Adrenal gland (tissue), 12 donors: ENCODE data around the gene MMEL1. TPM values are rescaled to one million over a fixed set of nuclear protein-coding genes. Genes with fewer than 3 reads are reported as not detected.
"Not testable (repeated sequence)": the region's sequence is repeated elsewhere in the genome, so short reads cannot be mapped to it uniquely, and the experiment has no call there.

Experiments
- DNase-seq, 7 donors: peaks; one replicate each; pipeline ENCODE4 v3.0.0-alpha.2; 2019 to 2020
- H3K27ac ChIP-seq, 5 donors: fragments of 200-600 bp; sonication (generic) in 4 of 5; 1 replicate in 3 of 5; 2 replicates in 2 of 5; pipeline versions ENCODE4 v1.5.1 to v1.8.0; 2016 to 2020; ENCODE audit warnings: mild to moderate bottlenecking in 1 of 5
- H3K27me3 ChIP-seq: fragments of 200-600 bp; 2 replicates; pipeline ENCODE4 v1.8.0; 2021
- H3K36me3 ChIP-seq, 2 donors: fragments of 200-600 bp; replicated peaks in 1 of 2; 1 replicate in 1 of 2; 2 replicates in 1 of 2; pipeline versions ENCODE4 v1.5.1 to v1.8.0; 2018 to 2022
- H3K4me1 ChIP-seq, 2 donors: fragments of 200-600 bp; replicated peaks in 1 of 2; 1 replicate in 1 of 2; 2 replicates in 1 of 2; pipeline versions ENCODE4 v1.5.1 to v1.8.0; 2018 to 2021
- H3K4me3 ChIP-seq, 4 donors: fragments of 200-600 bp; sonication (generic) in 3 of 4; one replicate each; pipeline ENCODE4 v1.5.1; 2016 to 2018
- H3K9me3 ChIP-seq, 3 donors: fragments of 200-600 bp; sonication (generic) in 1 of 3; replicated peaks in 1 of 3; 1 replicate in 2 of 3; 2 replicates in 1 of 3; pipeline versions ENCODE4 v1.5.1 to v1.8.0; 2016 to 2021
- POLR2A ChIP-seq, 2 donors: fragments of 450-650 bp; IDR thresholded peaks; one replicate each; pipeline ENCODE4 v1.6.1; 2017; ENCODE audit warnings: antibody characterized with exemption in 2 of 2, mild to moderate bottlenecking in 2 of 2, moderate library complexity in 1 of 2
- WGBS, 4 donors: extraction: QIAGEN DNeasy Blood & Tissue Kit in 2 of 4; methylation state at CpG; one replicate each; pipeline versions ENCODE4 v1.1.5 to v1.1.7; 2013 to 2017; 5-methylcytosine and 5-hydroxymethylcytosine counted together
- intact Hi-C, 2 donors: fragments of 100-400 bp; cut with DNase I; formaldehyde crosslinking; loops; one replicate each; pipeline versions ENCODE4 v1.14.1 to v1.15.0; 2022 to 2023
- polyA plus RNA-seq, 3 donors: library from polyadenylated mRNA; stranded (reverse); fragments of 200-250 nt in 2 of 3; fragments of 350-450 nt in 1 of 3; fragmentation: Illumina TruSeq in 1 of 3; extraction: RNeasy Lipid Tissue Mini Kit (QIAGEN cat#74804) in 1 of 3; gene quantifications; one replicate each; pipeline ENCODE4 v1.2.3, GENCODE V29; 2013 to 2014
- total RNA-seq, 9 donors: library from RNA; depleted of rRNA in 4 of 9; stranded (reverse); fragments of >200 nt in 4 of 9; fragments of 120-200 nt in 1 of 9; fragmentation: NEBNext Ultra II Directional in 1 of 9; extraction: Animal tissue kit (Norgen Biotek cat#: 25700) in 1 of 9; gene quantifications; one replicate each; pipeline versions ENCODE4 v1.1.0 to v1.2.4, GENCODE V29; 2013 to 2023
- TF ChIP-seq, protein P1 (sequence below), 6 experiments: fragments of 450-650 bp in 4 of 6; fragments of 200-600 bp in 2 of 6; sonication (generic) in 1 of 6; IDR thresholded peaks; 1 replicate in 5 of 6; 2 replicates in 1 of 6; pipeline versions ENCODE4 v1.5.1 to v1.8.0; 2016 to 2021; ENCODE audit warnings: antibody characterized with exemption in 6 of 6, mild to moderate bottlenecking in 2 of 6, moderate library complexity in 1 of 6
- donor health status: healthy with polysubstance abuse.
- donor health status: Bipolar disorder and iron deficiency.
- donor health status: DM: yes; HTN: yes; CAD: no.
- donor health status: DM: no; HTN: no; CAD: no.
- donor health status: DM: no; HTN: no; CAD: no.
- donor health status: DM: yes; HTN: yes; CAD: no.

MMEL1 gene
- total and polyA plus RNA-seq, 12 donors, result 0.30 to 8.2 (median 2.6) TPM

DNA sequence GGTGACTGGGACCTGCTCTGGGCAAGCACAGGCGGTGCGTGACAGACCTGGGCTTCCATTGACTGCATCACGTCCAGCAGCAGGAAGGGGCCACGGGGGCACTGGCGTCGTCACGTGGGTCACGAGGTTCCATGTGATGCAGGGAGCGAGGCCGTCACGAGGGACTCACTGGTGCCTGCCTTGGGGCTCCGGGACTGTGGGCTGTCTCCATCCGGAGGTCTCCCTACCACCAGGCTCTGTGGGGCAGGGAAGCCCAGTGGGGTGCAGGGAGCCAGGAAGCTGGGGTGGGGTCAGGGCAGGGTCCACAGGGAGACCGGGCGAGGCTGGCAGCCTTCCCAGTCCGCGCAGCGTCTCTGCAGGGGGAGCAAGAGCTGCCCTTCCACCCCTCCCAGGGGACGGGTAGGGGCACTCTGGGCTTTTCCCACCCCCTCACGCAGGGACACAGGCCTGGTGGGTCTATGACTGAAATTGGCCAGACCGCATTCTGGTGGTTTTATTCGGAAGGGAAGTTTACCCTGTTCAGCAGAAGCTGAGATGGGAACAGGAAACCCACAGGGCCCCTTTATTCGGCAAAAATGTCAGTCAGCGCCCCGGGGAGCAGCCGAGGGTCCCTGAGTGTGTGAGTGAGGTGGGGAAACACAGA is 77.1 kb downstream of the MMEL1 start:
- Histone ChIP-seq H3K4me3 (peak overlapping the region in 3 of 4 donors; percentile 52 to 80 (median 58)), H3K27ac (peak overlapping the region; percentile 69 to 95 (median 75)), H3K27me3 (no peaks in the 10 kb centered on the region), H3K36me3 (peaks cover 0 to 21% of the 10 kb centered on the region in 2 donors), H3K9me3 (no peaks in the 10 kb centered on the region), H3K4me1 (peaks cover 15 to 30% of the 10 kb centered on the region in 2 donors)
- TF ChIP-seq, protein P1, sequence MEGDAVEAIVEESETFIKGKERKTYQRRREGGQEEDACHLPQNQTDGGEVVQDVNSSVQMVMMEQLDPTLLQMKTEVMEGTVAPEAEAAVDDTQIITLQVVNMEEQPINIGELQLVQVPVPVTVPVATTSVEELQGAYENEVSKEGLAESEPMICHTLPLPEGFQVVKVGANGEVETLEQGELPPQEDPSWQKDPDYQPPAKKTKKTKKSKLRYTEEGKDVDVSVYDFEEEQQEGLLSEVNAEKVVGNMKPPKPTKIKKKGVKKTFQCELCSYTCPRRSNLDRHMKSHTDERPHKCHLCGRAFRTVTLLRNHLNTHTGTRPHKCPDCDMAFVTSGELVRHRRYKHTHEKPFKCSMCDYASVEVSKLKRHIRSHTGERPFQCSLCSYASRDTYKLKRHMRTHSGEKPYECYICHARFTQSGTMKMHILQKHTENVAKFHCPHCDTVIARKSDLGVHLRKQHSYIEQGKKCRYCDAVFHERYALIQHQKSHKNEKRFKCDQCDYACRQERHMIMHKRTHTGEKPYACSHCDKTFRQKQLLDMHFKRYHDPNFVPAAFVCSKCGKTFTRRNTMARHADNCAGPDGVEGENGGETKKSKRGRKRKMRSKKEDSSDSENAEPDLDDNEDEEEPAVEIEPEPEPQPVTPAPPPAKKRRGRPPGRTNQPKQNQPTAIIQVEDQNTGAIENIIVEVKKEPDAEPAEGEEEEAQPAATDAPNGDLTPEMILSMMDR (IDR thresholded peaks at IDR 0.05), result no peak
- TF ChIP-seq POLR2A (IDR thresholded peaks at IDR 0.05), result peak; percentile 30 to 75
- WGBS, 4 donors, result 7 to 26% (median 14%) methylated on average over 7 to 26 of the region's 26 CpGs
- DNase-seq, result peak; percentile 83 to 93 (median 90)
- intact Hi-C loops, result no loop called here

DNA sequence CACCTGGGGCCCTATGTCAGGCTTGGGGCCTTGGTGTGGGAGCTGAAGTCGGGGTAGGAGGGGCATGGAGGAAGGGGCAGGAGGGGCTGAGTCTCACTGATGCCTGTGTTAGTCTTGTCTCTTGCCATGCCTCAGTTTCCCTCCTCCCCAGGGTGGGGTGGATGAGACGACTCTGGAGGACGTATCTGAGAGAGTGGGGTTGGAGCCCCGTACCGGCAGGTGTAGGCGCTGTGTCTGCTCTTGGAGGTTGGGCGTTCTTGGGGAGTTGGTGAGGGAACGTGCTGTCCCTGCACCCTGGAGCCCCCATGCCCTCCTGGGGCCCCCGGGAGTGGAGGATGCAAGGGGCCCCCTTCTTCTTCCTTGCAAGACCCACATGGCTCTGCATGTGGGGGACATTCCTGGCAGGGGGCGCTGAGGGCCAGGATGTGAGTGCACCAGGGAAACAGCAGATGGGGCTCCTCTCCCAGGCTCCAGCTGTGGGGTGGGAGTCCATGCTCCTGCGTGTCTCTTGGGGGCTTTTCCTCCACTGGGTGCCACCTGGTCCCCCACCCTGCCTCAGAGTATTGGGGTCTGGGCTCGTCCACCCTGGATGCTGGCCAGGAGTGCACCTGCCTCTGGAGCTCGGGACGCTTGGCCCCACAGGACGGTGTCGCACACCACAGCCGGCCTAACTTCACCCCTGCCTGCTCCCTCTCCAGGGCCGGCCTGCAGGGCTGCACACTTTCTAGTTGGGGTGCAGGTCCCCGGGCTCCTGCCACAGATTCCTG is 78.0 kb downstream of the MMEL1 start:
- no peaks in the 10 kb centered on the region for H3K27me3 ChIP-seq
- peaks cover 15 to 30% of the 10 kb centered on the region in 2 donors for H3K4me1 ChIP-seq
- intact Hi-C loops, result no loop called here
- H3K9me3 ChIP-seq, result no peaks in the 10 kb centered on the region
- TF ChIP-seq, protein P1 (IDR thresholded peaks at IDR 0.05), result peak in 4 of 6 experiments; percentile 17 to 33 (median 30)
- no peak for TF ChIP-seq POLR2A (IDR thresholded peaks at IDR 0.05)
- H3K4me3 ChIP-seq, result no peak overlapping the region
- 50 to 69% (median 64%) methylated on average over 2 to 19 of the region's 19 CpGs for WGBS, 4 donors
- peaks cover 0 to 11% of the 10 kb centered on the region in 2 donors for H3K36me3 ChIP-seq
- H3K27ac ChIP-seq, result peak overlapping the region in 3 of 5 donors; percentile 75 to 95 (median 94)
- no peak for DNase-seq

DNA sequence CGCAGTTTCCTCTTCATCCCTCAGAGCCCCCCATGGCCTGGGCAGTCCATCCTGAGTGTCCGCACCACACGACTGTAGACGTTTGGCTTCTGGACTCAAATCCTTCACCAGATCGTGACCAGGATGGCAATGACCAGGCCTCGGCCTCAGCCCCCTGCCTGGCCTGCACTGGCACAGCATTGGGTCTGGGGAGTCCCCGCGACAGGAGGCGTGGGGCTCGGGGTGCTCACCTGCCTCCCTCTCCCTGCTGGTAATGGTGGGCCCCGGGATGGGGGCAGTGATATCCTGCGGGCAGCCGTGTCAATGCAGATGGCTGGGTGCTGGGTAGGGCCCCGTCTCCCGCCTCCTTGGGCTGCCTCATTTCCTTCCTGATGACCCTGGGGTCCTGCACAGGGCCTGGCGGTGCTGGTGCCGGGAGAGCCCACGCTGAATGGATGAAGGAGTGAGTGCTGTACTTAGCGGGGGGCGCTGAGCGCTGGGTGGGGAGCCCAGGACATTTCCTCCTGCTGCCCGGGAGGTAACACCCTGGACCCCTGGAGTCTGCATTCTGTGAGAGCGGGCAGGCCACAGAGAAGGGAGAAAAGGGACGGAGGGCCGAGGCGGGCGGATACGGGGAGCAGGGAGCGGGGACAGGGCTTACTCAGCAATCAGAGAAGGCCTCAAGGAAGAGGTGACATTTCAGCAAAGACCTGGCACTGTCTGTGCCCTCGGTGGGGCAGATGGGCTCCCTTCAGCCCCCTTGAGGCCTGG is 78.8 kb downstream of the MMEL1 start:
- DNase-seq, result no peak
- intact Hi-C loops, result no loop called here
- Histone ChIP-seq H3K27me3 (no peaks in the 10 kb centered on the region), H3K9me3 (no peaks in the 10 kb centered on the region), H3K4me3 (no peak overlapping the region), H3K27ac (peak overlapping the region in 1 of 5 donors; percentile 20), H3K36me3 (peaks cover 0 to 9% of the 10 kb centered on the region in 2 donors), H3K4me1 (peaks cover 19 to 36% of the 10 kb centered on the region in 2 donors)
- TF ChIP-seq POLR2A (IDR thresholded peaks at IDR 0.05), result no peak
- TF ChIP-seq, protein P1 (IDR thresholded peaks at IDR 0.05), result no peak
- WGBS, 4 donors, result 73 to 81% (median 76%) methylated on average over 13 to 30 of the region's 30 CpGs

DNA sequence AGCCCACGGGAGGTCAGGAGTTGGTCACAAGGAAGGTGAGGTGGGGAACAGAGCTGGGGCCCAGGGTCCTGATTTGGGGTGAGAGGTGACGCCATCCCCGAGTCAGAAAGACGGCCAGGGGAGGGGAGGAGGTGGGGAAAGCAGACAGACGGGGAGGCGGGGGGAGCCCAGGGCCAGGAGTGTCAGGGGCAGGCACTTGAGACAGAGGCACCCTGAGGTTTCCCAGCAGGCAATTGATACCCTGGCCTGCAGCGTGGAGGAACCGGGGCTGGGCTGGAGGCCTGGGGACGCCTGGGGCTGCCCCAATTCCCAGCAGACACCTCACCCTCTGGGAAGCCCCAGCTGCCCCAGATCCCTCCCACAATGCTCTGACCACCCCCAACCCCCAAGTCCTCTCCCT is 79.7 kb downstream of the MMEL1 start:
- H3K27ac ChIP-seq, DNase-seq, H3K36me3 ChIP-seq, H3K27me3 ChIP-seq, H3K4me3 ChIP-seq, intact Hi-C loops, H3K9me3 ChIP-seq: not testable (repeated sequence)
- 61 to 67% methylated on average over 8 of the region's 9 CpGs; no CpG with 5 or more reads in 2 of the 4 donors for WGBS, 4 donors
- H3K4me1 ChIP-seq, result peaks cover 27 to 40% of the 10 kb centered on the region in 2 donors
